Measurements from ENCODE around the gene TOP2B. TPM values are rescaled to one million over a fixed set of nuclear protein-coding genes. Genes with fewer than 3 reads are reported as not detected.

Gene TOP2B
- polyA plus RNA-seq, 2 of the 4 experiments (the other 2 are of a cell fraction): 65.8 to 95.7 TPM

DNA sequence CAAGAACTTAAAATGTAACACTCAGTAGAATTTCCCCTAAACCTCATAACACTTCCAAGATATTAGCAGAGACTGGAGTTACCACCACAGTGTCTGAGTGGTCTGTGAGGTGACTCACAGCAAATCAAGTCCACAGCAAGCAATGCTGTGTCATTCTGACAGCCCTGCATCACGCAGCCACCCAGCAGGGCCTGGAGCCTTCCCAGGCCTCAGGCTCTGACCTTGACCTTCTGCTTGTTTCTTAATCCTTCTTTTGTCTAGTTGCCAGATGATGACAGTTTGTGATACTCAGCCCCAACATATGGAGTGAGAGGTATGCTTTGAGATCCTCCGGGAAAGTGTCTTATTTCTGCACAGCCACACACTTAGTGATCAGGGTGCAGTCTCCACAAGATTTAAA is 82.5 kb downstream of the TOP2B start:
- ATAC-seq (peak; percentile 98), FAIRE-seq (no peak), DNase-seq (ENCODE audit: low read depth in 1 of 2, low spot score in 1 of 2) (peak; percentile 87 to 95)
- Histone ChIP-seq H3K4me2 (peak overlapping the region; percentile 61), H3K27ac (peak overlapping the region; percentile 87 to 97), H3K4me3 (no peak overlapping the region), H3K9me3 (no peaks in the 10 kb centered on the region), H3K4me1 (peaks cover 47% of the 10 kb centered on the region)
- TF ChIP-seq, protein P1, sequence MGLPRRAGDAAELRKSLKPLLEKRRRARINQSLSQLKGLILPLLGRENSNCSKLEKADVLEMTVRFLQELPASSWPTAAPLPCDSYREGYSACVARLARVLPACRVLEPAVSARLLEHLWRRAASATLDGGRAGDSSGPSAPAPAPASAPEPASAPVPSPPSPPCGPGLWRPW (IDR thresholded peaks at IDR 0.05): 0 out of 2 replicates have a peak, but pooled peaks have one; percentile 41
- peak; percentile 71 to 84; a peak in 4 of 5 replicates for TF ChIP-seq JUN (IDR thresholded peaks at IDR 0.05)
- TF ChIP-seq ESRRA (IDR thresholded peaks at IDR 0.05; ENCODE audit: borderline replicate concordance, low read length): peak; percentile 98
- TF ChIP-seq, protein P2, sequence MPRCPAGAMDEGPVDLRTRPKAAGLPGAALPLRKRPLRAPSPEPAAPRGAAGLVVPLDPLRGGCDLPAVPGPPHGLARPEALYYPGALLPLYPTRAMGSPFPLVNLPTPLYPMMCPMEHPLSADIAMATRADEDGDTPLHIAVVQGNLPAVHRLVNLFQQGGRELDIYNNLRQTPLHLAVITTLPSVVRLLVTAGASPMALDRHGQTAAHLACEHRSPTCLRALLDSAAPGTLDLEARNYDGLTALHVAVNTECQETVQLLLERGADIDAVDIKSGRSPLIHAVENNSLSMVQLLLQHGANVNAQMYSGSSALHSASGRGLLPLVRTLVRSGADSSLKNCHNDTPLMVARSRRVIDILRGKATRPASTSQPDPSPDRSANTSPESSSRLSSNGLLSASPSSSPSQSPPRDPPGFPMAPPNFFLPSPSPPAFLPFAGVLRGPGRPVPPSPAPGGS (IDR thresholded peaks at IDR 0.05): peak; percentile 45; the same call in 1 of the 3 replicates
- TF ChIP-seq, protein P3, sequence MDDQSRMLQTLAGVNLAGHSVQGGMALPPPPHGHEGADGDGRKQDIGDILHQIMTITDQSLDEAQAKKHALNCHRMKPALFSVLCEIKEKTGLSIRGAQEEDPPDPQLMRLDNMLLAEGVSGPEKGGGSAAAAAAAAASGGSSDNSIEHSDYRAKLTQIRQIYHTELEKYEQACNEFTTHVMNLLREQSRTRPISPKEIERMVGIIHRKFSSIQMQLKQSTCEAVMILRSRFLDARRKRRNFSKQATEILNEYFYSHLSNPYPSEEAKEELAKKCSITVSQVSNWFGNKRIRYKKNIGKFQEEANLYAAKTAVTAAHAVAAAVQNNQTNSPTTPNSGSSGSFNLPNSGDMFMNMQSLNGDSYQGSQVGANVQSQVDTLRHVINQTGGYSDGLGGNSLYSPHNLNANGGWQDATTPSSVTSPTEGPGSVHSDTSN (IDR thresholded peaks at IDR 0.05): no peak
- TF ChIP-seq, protein P4, sequence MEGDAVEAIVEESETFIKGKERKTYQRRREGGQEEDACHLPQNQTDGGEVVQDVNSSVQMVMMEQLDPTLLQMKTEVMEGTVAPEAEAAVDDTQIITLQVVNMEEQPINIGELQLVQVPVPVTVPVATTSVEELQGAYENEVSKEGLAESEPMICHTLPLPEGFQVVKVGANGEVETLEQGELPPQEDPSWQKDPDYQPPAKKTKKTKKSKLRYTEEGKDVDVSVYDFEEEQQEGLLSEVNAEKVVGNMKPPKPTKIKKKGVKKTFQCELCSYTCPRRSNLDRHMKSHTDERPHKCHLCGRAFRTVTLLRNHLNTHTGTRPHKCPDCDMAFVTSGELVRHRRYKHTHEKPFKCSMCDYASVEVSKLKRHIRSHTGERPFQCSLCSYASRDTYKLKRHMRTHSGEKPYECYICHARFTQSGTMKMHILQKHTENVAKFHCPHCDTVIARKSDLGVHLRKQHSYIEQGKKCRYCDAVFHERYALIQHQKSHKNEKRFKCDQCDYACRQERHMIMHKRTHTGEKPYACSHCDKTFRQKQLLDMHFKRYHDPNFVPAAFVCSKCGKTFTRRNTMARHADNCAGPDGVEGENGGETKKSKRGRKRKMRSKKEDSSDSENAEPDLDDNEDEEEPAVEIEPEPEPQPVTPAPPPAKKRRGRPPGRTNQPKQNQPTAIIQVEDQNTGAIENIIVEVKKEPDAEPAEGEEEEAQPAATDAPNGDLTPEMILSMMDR (IDR thresholded peaks at IDR 0.05): no peak
- TF ChIP-seq ZC3H11A (IDR thresholded peaks at IDR 0.05): no peak
- TF ChIP-seq NFE2L2 (conservative IDR thresholded peaks at IDR 0.05; ENCODE audit: low read length): peak; percentile 96
- TF ChIP-seq POLR2AphosphoS2 (conservative IDR thresholded peaks at IDR 0.05; ENCODE audit: low read length): no peak
- no peak for TF ChIP-seq ZNF302 (CRISPR knock-in tag; IDR thresholded peaks at IDR 0.05)
- peak; percentile 75 to 78; a peak in 3 of 5 replicates for TF ChIP-seq EP300 (IDR thresholded peaks at IDR 0.05)
- no peak for TF ChIP-seq CHD2 (IDR thresholded peaks at IDR 0.05; ENCODE audit: low read length, partially characterized antibody)
- no peak for TF ChIP-seq HOXB5 (CRISPR knock-in tag; IDR thresholded peaks at IDR 0.05)
- TF ChIP-seq RARB (CRISPR knock-in tag; IDR thresholded peaks at IDR 0.05): peak; percentile 43; the same call in 1 of the 2 replicates
- TF ChIP-seq, protein P5, sequence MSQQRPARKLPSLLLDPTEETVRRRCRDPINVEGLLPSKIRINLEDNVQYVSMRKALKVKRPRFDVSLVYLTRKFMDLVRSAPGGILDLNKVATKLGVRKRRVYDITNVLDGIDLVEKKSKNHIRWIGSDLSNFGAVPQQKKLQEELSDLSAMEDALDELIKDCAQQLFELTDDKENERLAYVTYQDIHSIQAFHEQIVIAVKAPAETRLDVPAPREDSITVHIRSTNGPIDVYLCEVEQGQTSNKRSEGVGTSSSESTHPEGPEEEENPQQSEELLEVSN (IDR thresholded peaks at IDR 0.05; ENCODE audit: borderline replicate concordance, low read depth): no peak
- TF ChIP-seq TFCP2L1 (CRISPR knock-in tag; IDR thresholded peaks at IDR 0.05): no peak
- TF ChIP-seq SMC3 (IDR thresholded peaks at IDR 0.05): peak; percentile 34; the same call in 2 of the 3 replicates
- TF ChIP-seq GATA3 (IDR thresholded peaks at IDR 0.05; ENCODE audit: borderline replicate concordance): peak; percentile 85
- TF ChIP-seq RAD21 (conservative IDR thresholded peaks at IDR 0.05 in 1 of 2, IDR thresholded peaks at IDR 0.05 in 1 of 2): peak in 1 of 2 experiments; percentile 45; a peak in 3 of 5 replicates
- no peak for TF ChIP-seq HDAC2 (IDR thresholded peaks at IDR 0.05)
- TF ChIP-seq CEBPB (IDR thresholded peaks at IDR 0.05): peak; percentile 39 to 78; a peak in 1 of 4 replicates
- no peak for TF ChIP-seq BHLHE40 (IDR thresholded peaks at IDR 0.05; ENCODE audit: low read depth, low read length)
- peak; percentile 69; the same call in 1 of the 2 replicates for TF ChIP-seq FOSL2 (IDR thresholded peaks at IDR 0.05)
- TF ChIP-seq FOSL2 (CRISPR knock-in tag; IDR thresholded peaks at IDR 0.05): peak; percentile 94
- TF ChIP-seq, protein P6, sequence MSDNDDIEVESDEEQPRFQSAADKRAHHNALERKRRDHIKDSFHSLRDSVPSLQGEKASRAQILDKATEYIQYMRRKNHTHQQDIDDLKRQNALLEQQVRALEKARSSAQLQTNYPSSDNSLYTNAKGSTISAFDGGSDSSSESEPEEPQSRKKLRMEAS (IDR thresholded peaks at IDR 0.05): peak; percentile 88
- TF ChIP-seq HOXB13 (CRISPR knock-in tag; IDR thresholded peaks at IDR 0.05; ENCODE audit: low read depth): peak; percentile 29; the same call in 1 of the 2 replicates
- peak; percentile 97 for TF ChIP-seq MAFK (IDR thresholded peaks at IDR 0.05; ENCODE audit: partially characterized antibody)
- TF ChIP-seq JUNB (IDR thresholded peaks at IDR 0.05): peak; percentile 77
- TF ChIP-seq, protein P7, sequence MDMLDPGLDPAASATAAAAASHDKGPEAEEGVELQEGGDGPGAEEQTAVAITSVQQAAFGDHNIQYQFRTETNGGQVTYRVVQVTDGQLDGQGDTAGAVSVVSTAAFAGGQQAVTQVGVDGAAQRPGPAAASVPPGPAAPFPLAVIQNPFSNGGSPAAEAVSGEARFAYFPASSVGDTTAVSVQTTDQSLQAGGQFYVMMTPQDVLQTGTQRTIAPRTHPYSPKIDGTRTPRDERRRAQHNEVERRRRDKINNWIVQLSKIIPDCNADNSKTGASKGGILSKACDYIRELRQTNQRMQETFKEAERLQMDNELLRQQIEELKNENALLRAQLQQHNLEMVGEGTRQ (IDR thresholded peaks at IDR 0.05): no peak
- WGBS (ENCODE audit: missing lambda C conversion rate): 0% methylated on average over 1 of the region's 2 CpGs
- CTCF ChIA-PET: interaction anchor here (0.9 to 6.4 kb wide), 3 partner anchors 10 to 626 kb away, joined by 3 to 45 read pairs (median 5); no protein-coding TSS in a partner anchor
- POLR2A ChIA-PET: interaction anchor here (0.6 to 3.0 kb wide), 2 partner anchors 154 to 440 kb away, joined by 3 to 14 read pairs; partner anchors contain the start of gene RARB

Measured in A549 (cell line).